Measurements from ENCODE around the gene MAST4. TPM values are rescaled to one million over a fixed set of nuclear protein-coding genes. Genes with fewer than 3 reads are reported as not detected.

Gene MAST4
- total RNA-seq, 1 experiment from 2014 or later = 1.5 TPM

- DNase-seq (ENCODE audit: extremely low read depth, low read depth) = no peak
These were observed 409.7 kb downstream of the MAST4 start for GRCh38 chr5:67005737-67006499.

- no peak for DNase-seq (ENCODE audit: extremely low read depth, low read depth)
These were observed 410.3 kb downstream of the MAST4 start for GRCh38 chr5:67006500-67006848.

GRCh38 chr5:67009028-67009427 is 412.8 kb downstream of the MAST4 start:
- no peak for DNase-seq (ENCODE audit: extremely low read depth, low read depth)

- no peak for DNase-seq (ENCODE audit: extremely low read depth, low read depth)
These were observed 414.7 kb downstream of the MAST4 start for GRCh38 chr5:67010684-67011409.

- no peak for DNase-seq (ENCODE audit: extremely low read depth, low read depth)
These were observed 415.2 kb downstream of the MAST4 start for GRCh38 chr5:67011422-67011821.

GRCh38 chr5:67012171-67012570 is 416.0 kb downstream of the MAST4 start:
- no peak for DNase-seq (ENCODE audit: extremely low read depth, low read depth)

GRCh38 chr5:67013719-67014118 is 417.5 kb downstream of the MAST4 start:
- DNase-seq (ENCODE audit: extremely low read depth, low read depth) = no peak

GRCh38 chr5:67014191-67014590 is 418.0 kb downstream of the MAST4 start:
- no peak for DNase-seq (ENCODE audit: extremely low read depth, low read depth)

GRCh38 chr5:67014957-67015400 is 418.8 kb downstream of the MAST4 start:
- no peak for DNase-seq (ENCODE audit: extremely low read depth, low read depth)

- DNase-seq (ENCODE audit: extremely low read depth, low read depth) = no peak
These were observed 419.5 kb downstream of the MAST4 start for GRCh38 chr5:67015541-67016191.

GRCh38 chr5:67019065-67019845 is 423.1 kb downstream of the MAST4 start:
- DNase-seq (ENCODE audit: extremely low read depth, low read depth) = no peak

GRCh38 chr5:67020096-67020615 is 424.0 kb downstream of the MAST4 start:
- DNase-seq (ENCODE audit: extremely low read depth, low read depth) = no peak

GRCh38 chr5:67021031-67021430 is 424.8 kb downstream of the MAST4 start:
- DNase-seq (ENCODE audit: extremely low read depth, low read depth) = no peak

GRCh38 chr5:67021521-67021920 is 425.3 kb downstream of the MAST4 start:
- DNase-seq (ENCODE audit: extremely low read depth, low read depth) = no peak

- no peak for DNase-seq (ENCODE audit: extremely low read depth, low read depth)
These were observed 425.8 kb downstream of the MAST4 start for GRCh38 chr5:67021962-67022361.

- no peak for DNase-seq (ENCODE audit: extremely low read depth, low read depth)
These were observed 429.3 kb downstream of the MAST4 start for GRCh38 chr5:67025457-67025856.

- DNase-seq (ENCODE audit: extremely low read depth, low read depth) = no peak
These were observed 430.1 kb downstream of the MAST4 start for GRCh38 chr5:67026278-67026677.

- no peak for DNase-seq (ENCODE audit: extremely low read depth, low read depth)
These were observed 431.0 kb downstream of the MAST4 start for GRCh38 chr5:67027171-67027570.

GRCh38 chr5:67028371-67028770 is 432.2 kb downstream of the MAST4 start:
- DNase-seq (ENCODE audit: extremely low read depth, low read depth) = no peak

- no peak for DNase-seq (ENCODE audit: extremely low read depth, low read depth)
These were observed 432.7 kb downstream of the MAST4 start for GRCh38 chr5:67028941-67029340.

- DNase-seq (ENCODE audit: extremely low read depth, low read depth) = no peak
These were observed 433.3 kb downstream of the MAST4 start for GRCh38 chr5:67029481-67029880.
